SIG-M5 treated with dmso at 0.1 percent for 504 hours (cell line): ENCODE results near the gene SLC66A2.

Experiments used
- DNase-seq: peaks from one replicate; lab custom pipeline; 2025; ENCODE audit not compliant: unreplicated experiment; lab: John Stamatoyannopoulos, UW

Gene SLC66A2

GRCh38 chr18:79938196-79938595, 13.3 kb downstream of the SLC66A2 start:
- no peak for DNase-seq

GRCh38 chr18:79937103-79937860, 14.2 kb downstream of the SLC66A2 start:
- no peak for DNase-seq

GRCh38 chr18:79936641-79937040, 14.8 kb downstream of the SLC66A2 start:
- DNase-seq, result no peak

- no peak for DNase-seq
These were observed 15.5 kb downstream of the SLC66A2 start for GRCh38 chr18:79935925-79936324.

- DNase-seq, result no peak
These were observed 16.0 kb downstream of the SLC66A2 start for GRCh38 chr18:79935499-79935898.

- no peak for DNase-seq
These were observed 16.4 kb downstream of the SLC66A2 start for GRCh38 chr18:79935098-79935480.

- DNase-seq, result peak; percentile 28
These were observed 16.9 kb downstream of the SLC66A2 start for GRCh38 chr18:79934311-79935097.

GRCh38 chr18:79933765-79934164, 17.7 kb downstream of the SLC66A2 start:
- peak; percentile 63 for DNase-seq

GRCh38 chr18:79932907-79933306, 18.5 kb downstream of the SLC66A2 start:
- DNase-seq, result no peak

GRCh38 chr18:79931475-79931874, 20.0 kb downstream of the SLC66A2 start:
- DNase-seq, result no peak

- no peak for DNase-seq
These were observed 21.3 kb downstream of the SLC66A2 start for GRCh38 chr18:79930020-79930642.

GRCh38 chr18:79928563-79928960, 22.9 kb downstream of the SLC66A2 start:
- DNase-seq, result no peak

GRCh38 chr18:79927607-79928562, 23.6 kb downstream of the SLC66A2 start:
- DNase-seq, result no peak

- DNase-seq, result no peak
These were observed 24.5 kb downstream of the SLC66A2 start for GRCh38 chr18:79926715-79927606.

GRCh38 chr18:79926306-79926705, 25.1 kb downstream of the SLC66A2 start:
- no peak for DNase-seq

- DNase-seq, result no peak
These were observed 26.4 kb downstream of the SLC66A2 start for GRCh38 chr18:79924814-79925731.

GRCh38 chr18:79923896-79924585, 27.4 kb downstream of the SLC66A2 start:
- DNase-seq, result no peak

- no peak for DNase-seq
These were observed 28.5 kb downstream of the SLC66A2 start for GRCh38 chr18:79922971-79923411.
